HCT116 (cell line): ENCODE measurements around the gene SMARCA2. TPM values are rescaled to one million over a fixed set of nuclear protein-coding genes. Genes with fewer than 3 reads are reported as not detected.

ENCODE experiments used
- ATAC-seq: fragments of 200-7000 bp; cut with Tn5 transposase; 2 replicates; pipeline ENCODE4 v1.9.1; 2020; ENCODE audit warnings: mild to moderate bottlenecking, moderate library complexity
- BruUV-seq: library from RNA; stranded (reverse); fragments of 400-500 nt; replicated peaks from 2 replicates; lab custom pipeline; 2021; lab: Mats Ljungman, UMichigan
- CTCF ChIA-PET: fragments of 300-600 bp; sonication (Branson Sonifier 250); formaldehyde crosslinking; loops from one replicate; lab custom pipeline; 2021; ENCODE audit warnings: antibody characterized with exemption; lab: Charles Lee
- POLR2A ChIA-PET: fragments of 300-600, 350-600 bp; sonication (Branson Sonifier 250); formaldehyde crosslinking; loops from one replicate; lab custom pipeline; 2021; ENCODE audit warnings: antibody characterized with exemption; lab: Charles Lee
- RAD21 ChIA-PET, 2 experiments: fragments of 300-600 bp; sonication (Branson Sonifier 250); formaldehyde crosslinking; loops; one replicate each; lab custom pipeline; 2023; ENCODE audit warnings: low total read pairs in 2 of 2; ENCODE audit not compliant: uncharacterized antibody in 2 of 2, unreplicated experiment in 2 of 2, low non-redundant PET in 1 of 2; lab: Charles Lee
- DNase-seq: peaks from one replicate; pipeline ENCODE4 v3.0.0-alpha.2; 2010; ENCODE audit warnings: low read depth, low spot score
- H2AFZ ChIP-seq: fragments of 200-600 bp; shearing (Covaris generic), sonication (generic); 2 replicates; pipeline ENCODE4 v1.6.1; 2017; ENCODE audit warnings: low read depth, mixed run types, mixed read lengths, antibody characterized with exemption, low read length; ENCODE audit not compliant: poor library complexity, severe bottlenecking
- H3K27ac ChIP-seq: 2 replicates; pipeline ENCODE4 v1.5.1; 2012; ENCODE audit warnings: low read depth, low read length
- H3K27me3 ChIP-seq: fragments of 200-600 bp; sonication (generic); 2 replicates; pipeline ENCODE4 v1.6.1; 2016; ENCODE audit warnings: mixed run types, low read length, mixed read lengths; ENCODE audit not compliant: insufficient read depth
- H3K36me3 ChIP-seq, 2 experiments: fragments of 200-500 bp in 1 of 2; fragments of 200-600 bp in 1 of 2; sonication (Bioruptor generic) in 1 of 2; sonication (generic) in 1 of 2; 2 replicates each; pipeline versions ENCODE4 v1.5.1 to v1.6.1; 2014 to 2016; ENCODE audit warnings: low read length in 2 of 2, inconsistent platforms in 1 of 2, mixed read lengths in 1 of 2, mixed run types in 1 of 2; ENCODE audit not compliant: insufficient read depth in 2 of 2, control insufficient read depth in 1 of 2
- H3K4me1 ChIP-seq, 2 experiments: fragments of 200-600 bp in 1 of 2; sonication (generic) in 1 of 2; 2 replicates each; pipeline versions ENCODE4 v1.5.1 to v1.6.1; 2012 to 2017; ENCODE audit warnings: low read length in 2 of 2, inconsistent platforms in 1 of 2, mild to moderate bottlenecking in 1 of 2, mixed read lengths in 1 of 2, mixed run types in 1 of 2, moderate library complexity in 1 of 2; ENCODE audit not compliant: insufficient read depth in 2 of 2, control insufficient read depth in 1 of 2
- H3K4me2 ChIP-seq: fragments of 200-600 bp; sonication (generic); 2 replicates; pipeline ENCODE4 v1.6.1; 2017; ENCODE audit warnings: mixed run types, low read length, mixed read lengths
- H3K4me3 ChIP-seq, 2 experiments: fragments of 200-600 bp in 1 of 2; sonication (generic) in 1 of 2; replicated peaks in 1 of 2; 2 replicates each; pipeline ENCODE4 v1.5.1; 2011 to 2016; ENCODE audit warnings: low read length in 2 of 2, control low read depth in 1 of 2, low read depth in 1 of 2, mild to moderate bottlenecking in 1 of 2, mixed read lengths in 1 of 2, mixed run types in 1 of 2
- H3K79me2 ChIP-seq: fragments of 200-600 bp; sonication (generic); 2 replicates; pipeline ENCODE4 v1.6.1; 2017; ENCODE audit warnings: mild to moderate bottlenecking, mixed run types, low read length, moderate library complexity, mixed read lengths; ENCODE audit not compliant: insufficient read depth
- H3K9ac ChIP-seq: fragments of 200-600 bp; sonication (generic); 2 replicates; pipeline ENCODE4 v1.6.1; 2016; ENCODE audit warnings: low read length, mixed read lengths
- H3K9me2 ChIP-seq: fragments of 200-600 bp; sonication (generic), shearing (Covaris generic); 2 replicates; pipeline ENCODE4 v1.6.1; 2017; ENCODE audit warnings: mixed run types, mild to moderate bottlenecking, moderate library complexity; ENCODE audit not compliant: insufficient read depth
- H3K9me3 ChIP-seq, 2 experiments: fragments of 200-500 bp in 1 of 2; fragments of 200-600 bp in 1 of 2; sonication (Bioruptor generic) in 1 of 2; sonication (generic) in 1 of 2; 2 replicates each; pipeline ENCODE4 v1.6.1; 2014 to 2017; ENCODE audit warnings: low read length in 2 of 2, mixed read lengths in 2 of 2, inconsistent platforms in 1 of 2, low read depth in 1 of 2, mild to moderate bottlenecking in 1 of 2, mixed run types in 1 of 2, moderate library complexity in 1 of 2; ENCODE audit not compliant: control insufficient read depth in 1 of 2, insufficient read depth in 1 of 2
- H4K20me1 ChIP-seq: fragments of 200-600 bp; sonication (generic), shearing (Covaris generic); 2 replicates; pipeline ENCODE4 v1.6.1; 2017; ENCODE audit warnings: mixed run types, mild to moderate bottlenecking, moderate library complexity; ENCODE audit not compliant: insufficient read depth
- ATF3 ChIP-seq: IDR thresholded peaks from 2 replicates; pipeline ENCODE4 v1.6.1; 2012
- CTCF ChIP-seq, 3 experiments: fragments of 200-600 bp in 1 of 3; sonication (generic) in 1 of 3; IDR thresholded peaks in 2 of 3; conservative IDR thresholded peaks in 1 of 3; 2 replicates each; pipeline ENCODE4 v1.5.1; 2012 to 2017; ENCODE audit warnings: low read depth in 2 of 3, low read length in 2 of 3, antibody characterized with exemption in 1 of 3, borderline replicate concordance in 1 of 3, control low read depth in 1 of 3, mild to moderate bottlenecking in 1 of 3, mixed read lengths in 1 of 3, mixed run types in 1 of 3, moderate library complexity in 1 of 3; ENCODE audit not compliant: insufficient read depth in 1 of 3
- EGR1 ChIP-seq: IDR thresholded peaks from 2 replicates; pipeline ENCODE4 v1.6.1; 2012; ENCODE audit warnings: low read depth
- EZH2 ChIP-seq: fragments of 200-600 bp; sonication (generic); IDR thresholded peaks from 2 replicates; pipeline ENCODE4 v1.6.1; 2017; ENCODE audit warnings: antibody characterized with exemption, mixed run types
- EZH2phosphoT487 ChIP-seq: fragments of 200-600 bp; IDR thresholded peaks from 2 replicates; pipeline ENCODE4 v1.6.1; 2018; ENCODE audit warnings: antibody characterized with exemption, borderline replicate concordance
- FOSL1 ChIP-seq: IDR thresholded peaks from 2 replicates; pipeline ENCODE4 v1.6.1; 2012; ENCODE audit warnings: low read depth
- JUND ChIP-seq: IDR thresholded peaks from 2 replicates; pipeline ENCODE4 v1.6.1; 2012
- MAX ChIP-seq: IDR thresholded peaks from 2 replicates; pipeline ENCODE4 v1.6.1; 2012
- POLR2A ChIP-seq: IDR thresholded peaks from 2 replicates; pipeline ENCODE4 v1.7.0; 2011; ENCODE audit warnings: borderline replicate concordance; ENCODE audit not compliant: insufficient read depth, insufficient read length; ENCODE audit errors: extremely low read depth
- POLR2AphosphoS5 ChIP-seq: IDR thresholded peaks from 2 replicates; pipeline ENCODE4 v1.6.1; 2011; ENCODE audit warnings: mild to moderate bottlenecking, low read depth, low read length, moderate library complexity
- RAD21 ChIP-seq: IDR thresholded peaks from 2 replicates; pipeline ENCODE4 v1.6.1; 2012; ENCODE audit warnings: low read depth, mild to moderate bottlenecking
- REST ChIP-seq: IDR thresholded peaks from 2 replicates; pipeline ENCODE4 v1.6.1; 2012; ENCODE audit warnings: low read depth
- ZBTB33 ChIP-seq: IDR thresholded peaks from 2 replicates; pipeline ENCODE4 v1.6.1; 2011; ENCODE audit warnings: mild to moderate bottlenecking, low read length, moderate library complexity; ENCODE audit not compliant: insufficient replicate concordance; ENCODE audit errors: extremely low read depth
- ZNF274 ChIP-seq: fragments of 200-500 bp; sonication (Bioruptor generic); IDR thresholded peaks from 2 replicates; pipeline ENCODE4 v1.6.1; 2014; ENCODE audit warnings: mild to moderate bottlenecking, low read depth, low read length, inconsistent platforms
- intact Hi-C: fragments of 100-400 bp; cut with micrococcal nuclease; formaldehyde crosslinking; loops from 2 replicates; pipeline ENCODE4 v1.10.0; 2022
- total RNA-seq: library from RNA; stranded (reverse); gene quantifications from one replicate; pipeline ENCODE4 v1.2.1, GENCODE V29; 2021; ENCODE audit not compliant: unreplicated experiment

Gene SMARCA2
- total RNA-seq, 1 experiment from 2014 or later = 14.7 TPM

- H4K20me1 ChIP-seq = no peaks in the 10 kb centered on the region
- no peaks in the 10 kb centered on the region for H3K9me3 ChIP-seq
- no TSS peak for BruUV-seq
- RAD21 ChIA-PET = no interaction called here
- no peaks in the 10 kb centered on the region for H3K36me3 ChIP-seq
- no peak overlapping the region for H2AFZ ChIP-seq
- ATAC-seq = no peak
- H3K27ac ChIP-seq = no peak overlapping the region
- H3K9me2 ChIP-seq = 0 out of 2 replicates have a peak, but pooled peaks cover 3% of the 10 kb centered on the region
- DNase-seq = no peak
- CTCF ChIA-PET = no interaction called here
- POLR2A ChIA-PET = no interaction called here
- no peaks in the 10 kb centered on the region for H3K27me3 ChIP-seq
- no peak overlapping the region for H3K4me3 ChIP-seq
- no peak overlapping the region for H3K4me2 ChIP-seq
- intact Hi-C loops = no loop called here
- H3K4me1 ChIP-seq = no peaks in the 10 kb centered on the region
- no peaks in the 10 kb centered on the region for H3K79me2 ChIP-seq
- TF ChIP-seq CTCF (IDR thresholded peaks at IDR 0.05 in 2 of 3, conservative IDR thresholded peaks at IDR 0.05 in 1 of 3; ENCODE audit: borderline replicate concordance in 1 of 3, insufficient read depth in 1 of 3, low read depth in 2 of 3, low read length in 2 of 3) = no peak
- TF ChIP-seq EZH2 = no peak
- no peak for TF ChIP-seq ATF3
- TF ChIP-seq POLR2A = no peak
- TF ChIP-seq MAX = no peak
- no peak for TF ChIP-seq EZH2phosphoT487
- no peak for TF ChIP-seq ZNF274
- TF ChIP-seq FOSL1 = no peak
- no peak for TF ChIP-seq POLR2AphosphoS5
- TF ChIP-seq REST = no peak
- no peak for TF ChIP-seq EGR1
- TF ChIP-seq JUND = no peak
- no peak for TF ChIP-seq RAD21
- TF ChIP-seq ZBTB33 = no peak
- H3K9ac ChIP-seq = no peak overlapping the region
Observed at GRCh38 chr9:2164268-2164667, 149.1 kb downstream of the SMARCA2 start.
